Panc1 (cell line): Measurements from ENCODE around the gene NUTM2A.
"Not testable (repeated sequence)": the region's sequence is repeated elsewhere in the genome, so short reads cannot be mapped to it uniquely, and the experiment has no call there.

Experiments used
- CTCF ChIP-seq: fragments of 450-650 bp; IDR thresholded peaks from 2 replicates; pipeline ENCODE4 v1.5.1; 2017; ENCODE audit warnings: mild to moderate bottlenecking
- POLR2AphosphoS5 ChIP-seq: IDR thresholded peaks from 2 replicates; pipeline ENCODE4 v1.6.1; 2012; ENCODE audit warnings: mild to moderate bottlenecking, low read depth, low read length, moderate library complexity
- REST ChIP-seq, 2 experiments: IDR thresholded peaks; 2 replicates each; pipeline ENCODE4 v1.6.1; 2011 to 2012; ENCODE audit warnings: low read depth in 2 of 2, control low read depth in 1 of 2, low read length in 1 of 2, mild to moderate bottlenecking in 1 of 2, moderate library complexity in 1 of 2; ENCODE audit not compliant: insufficient read depth in 1 of 2

- TF ChIP-seq CTCF; POLR2AphosphoS5; REST (IDR thresholded peaks at IDR 0.05; ENCODE audit: insufficient read depth in 1 of 2, low read depth in 2 of 2, low read length in 1 of 2): not testable (repeated sequence)
These were observed 13.4 kb upstream of the NUTM2A start for GRCh38 chr10:87211848-87212247.
